Stomach (tissue), 9 donors: ENCODE results near the gene RNF213. TPM values are rescaled to one million over a fixed set of nuclear protein-coding genes. Genes with fewer than 3 reads are reported as not detected.
"Not testable (repeated sequence)": the region's sequence is repeated elsewhere in the genome, so short reads cannot be mapped to it uniquely, and the experiment has no call there.

Experiments used
- DNase-seq, 2 donors: peaks; one replicate each; pipeline versions ENCODE4 v3.0.0 to v3.0.0-alpha.2; 2013 to 2019
- H3K27ac ChIP-seq, 5 donors: fragments of 200-600 bp in 4 of 5; sonication (generic) in 4 of 5; one replicate each; pipeline ENCODE4 v1.5.1; 2013 to 2019; ENCODE audit warnings: mild to moderate bottlenecking in 1 of 5, moderate library complexity in 1 of 5
- H3K27me3 ChIP-seq, 3 donors: fragments of 200-600 bp; sonication (generic); one replicate each; pipeline ENCODE4 v1.5.1; 2017 to 2019; ENCODE audit warnings: mixed run types in 1 of 3
- H3K36me3 ChIP-seq, 4 donors: fragments of 200-600 bp; sonication (generic); 1 replicate in 3 of 4; 2 replicates in 1 of 4; pipeline ENCODE4 v1.5.1; 2016 to 2019
- H3K4me1 ChIP-seq, 4 donors: fragments of 200-600 bp; sonication (generic); one replicate each; pipeline ENCODE4 v1.5.1; 2016 to 2019
- H3K4me3 ChIP-seq, 4 donors: fragments of 200-600 bp; sonication (generic) in 3 of 4; one replicate each; pipeline ENCODE4 v1.5.1; 2016 to 2019; ENCODE audit warnings: mild to moderate bottlenecking in 1 of 4
- H3K9me3 ChIP-seq, 4 donors: fragments of 200-600 bp; sonication (generic); one replicate each; pipeline ENCODE4 v1.5.1; 2016 to 2019
- CTCF ChIP-seq, 7 experiments: fragments of 450-650 bp in 4 of 7; fragments of 200-600 bp in 3 of 7; sonication (generic) in 3 of 7; IDR thresholded peaks; one replicate each; pipeline ENCODE4 v1.5.1; 2016 to 2019; ENCODE audit warnings: antibody characterized with exemption in 7 of 7, control low read depth in 2 of 7, mild to moderate bottlenecking in 1 of 7
- EP300 ChIP-seq: sonication (generic); formaldehyde crosslinking; IDR thresholded peaks from one replicate; pipeline ENCODE4 v1.6.1; 2017; ENCODE audit warnings: antibody characterized with exemption
- POLR2A ChIP-seq, 4 donors: fragments of 450-650 bp; IDR thresholded peaks; one replicate each; pipeline ENCODE4 v1.6.1; 2016; ENCODE audit warnings: antibody characterized with exemption in 4 of 4, control low read depth in 2 of 4, mild to moderate bottlenecking in 1 of 4, moderate library complexity in 1 of 4
- POLR2AphosphoS5 ChIP-seq, 3 donors: sonication (generic); formaldehyde crosslinking; IDR thresholded peaks; one replicate each; pipeline ENCODE4 v1.6.1; 2016; ENCODE audit warnings: antibody characterized with exemption in 3 of 3
- WGBS, 5 donors: extraction: QIAGEN DNeasy Blood & Tissue Kit in 3 of 5; methylation state at CpG; one replicate each; pipeline versions ENCODE4 v1.1.5 to v1.1.7; 2013 to 2018; 5-methylcytosine and 5-hydroxymethylcytosine counted together
- intact Hi-C: fragments of 100-400 bp; cut with DNase I; formaldehyde crosslinking; loops from one replicate; pipeline ENCODE4 v1.15.1; 2023; ENCODE audit warnings: low total_unique reads
- polyA plus RNA-seq, 3 donors: library from polyadenylated mRNA; stranded (reverse); fragments of 200-250 nt; gene quantifications; one replicate each; pipeline ENCODE4 v1.2.3, GENCODE V29; 2013
- total RNA-seq, 5 donors: library from RNA; depleted of rRNA; stranded (reverse); fragments of >200 nt; gene quantifications; one replicate each; pipeline versions ENCODE4 v1.1.0 to v1.2.3, GENCODE V29; 2014 to 2016
- donor health status: healthy with polysubstance abuse.
- donor health status: Bipolar disorder and iron deficiency.
- donor health status: healthy.

The RNF213 gene
- total and polyA plus RNA-seq, 8 donors, result 12.3 to 358 (median 138) TPM

DNA sequence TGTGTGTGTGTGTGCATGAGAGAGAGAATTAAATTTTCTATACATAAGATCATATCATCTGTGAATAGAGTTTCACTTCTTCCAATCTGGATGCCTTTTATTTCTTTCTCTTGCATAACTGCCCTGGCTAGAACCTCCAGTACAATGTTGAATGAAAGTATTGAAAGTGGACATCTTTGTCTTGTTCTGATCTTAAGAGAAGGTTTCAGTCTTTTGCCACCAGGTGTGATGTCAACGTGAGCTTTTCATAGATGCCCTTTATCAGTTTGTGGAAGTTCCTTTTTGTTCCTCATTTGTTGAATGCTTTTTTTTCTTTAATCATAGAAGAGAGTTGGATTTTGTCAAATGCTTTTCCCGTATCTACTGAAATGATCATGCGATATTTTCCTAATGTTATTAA is 63.3 kb downstream of the RNF213 start:
- Histone ChIP-seq H3K4me1 (no peaks in the 10 kb centered on the region), H3K36me3 (peaks cover 32 to 100% (median 99%) of the 10 kb centered on the region in 4 donors), H3K27me3 (no peaks in the 10 kb centered on the region), H3K9me3 (no peaks in the 10 kb centered on the region), H3K27ac (no peak overlapping the region), H3K4me3 (no peak overlapping the region)
- no peak for DNase-seq
- intact Hi-C loops, result no loop called here
- 86 to 95% (median 89%) methylated on average over 3 of the region's 3 CpGs for WGBS, 5 donors
- no peak for TF ChIP-seq POLR2A (IDR thresholded peaks at IDR 0.05)
- no peak for TF ChIP-seq CTCF (IDR thresholded peaks at IDR 0.05)
- no peak for TF ChIP-seq POLR2AphosphoS5 (IDR thresholded peaks at IDR 0.05)
- TF ChIP-seq EP300, result no peak

DNA sequence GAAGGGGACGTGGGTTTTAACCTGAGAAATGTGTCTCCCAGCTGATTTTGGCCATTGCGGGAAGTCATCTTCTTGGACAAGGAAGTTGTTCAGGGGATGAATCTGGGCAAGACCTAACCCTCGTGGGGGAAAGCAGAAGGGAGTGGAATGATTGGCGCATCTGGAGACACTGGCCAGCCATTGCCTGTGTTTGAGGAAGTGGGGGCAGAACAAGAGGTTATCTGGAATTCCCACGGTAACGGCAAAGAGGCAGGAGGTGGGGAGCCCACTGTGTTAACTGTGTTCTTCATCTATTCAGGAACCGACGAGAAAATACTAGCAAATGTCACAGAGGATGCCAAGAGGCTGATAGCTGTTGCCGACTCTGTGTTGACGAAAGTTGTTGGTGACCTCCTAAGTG is 66.9 kb downstream of the RNF213 start:
- DNase-seq, result no peak
- TF ChIP-seq POLR2AphosphoS5 (IDR thresholded peaks at IDR 0.05) (no peak), CTCF (IDR thresholded peaks at IDR 0.05) (no peak), POLR2A (IDR thresholded peaks at IDR 0.05) (no peak), EP300 (no peak)
- WGBS, 5 donors, result 56 to 70% (median 61%) methylated on average over 10 of the region's 10 CpGs
- Histone ChIP-seq H3K9me3 (no peaks in the 10 kb centered on the region), H3K27ac (no peak overlapping the region), H3K36me3 (peaks cover 33 to 100% (median 99%) of the 10 kb centered on the region in 4 donors), H3K27me3 (no peaks in the 10 kb centered on the region), H3K4me3 (no peak overlapping the region), H3K4me1 (no peaks in the 10 kb centered on the region)
- intact Hi-C loops, result no loop called here

DNA sequence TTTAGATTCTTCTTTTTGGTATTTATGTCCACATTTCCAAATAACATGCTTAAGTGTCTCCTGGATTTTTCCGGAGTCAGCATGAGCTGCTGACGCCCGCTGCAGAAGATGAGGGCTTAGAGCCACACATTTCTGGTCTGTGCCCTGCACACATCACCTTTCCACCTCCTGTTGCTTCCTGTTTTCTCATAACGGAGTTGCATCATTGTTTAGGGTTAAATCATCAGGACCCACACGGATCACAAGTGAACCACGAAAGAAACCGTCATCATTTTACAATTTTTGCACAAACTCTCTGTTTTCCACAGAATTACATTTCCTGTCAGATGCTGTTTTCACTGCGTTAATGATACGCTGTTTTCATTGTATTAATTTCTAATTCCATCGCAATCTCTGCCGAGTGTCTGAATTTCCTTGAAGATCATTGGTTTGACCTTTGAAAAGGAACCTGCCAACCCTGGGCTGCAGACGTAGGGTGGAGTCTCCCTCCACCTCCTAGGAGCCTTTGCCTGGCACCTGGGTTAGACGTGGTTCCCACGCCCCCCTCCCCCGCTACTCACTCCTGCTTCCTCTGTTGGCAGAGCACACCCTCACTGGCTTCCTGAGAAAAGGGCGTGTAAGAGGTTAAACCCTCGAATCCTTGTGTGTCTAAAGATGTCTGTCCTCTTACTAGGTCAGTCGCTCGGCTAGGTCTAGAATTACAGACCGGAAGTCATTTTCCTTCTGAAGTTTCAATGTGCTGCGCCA is 68.2 kb downstream of the RNF213 start:
- H3K27me3 ChIP-seq, result no peaks in the 10 kb centered on the region
- no peak for DNase-seq
- no peak overlapping the region for H3K4me3 ChIP-seq
- intact Hi-C loops, result no loop called here
- no peak overlapping the region for H3K27ac ChIP-seq
- no peak for TF ChIP-seq POLR2AphosphoS5 (IDR thresholded peaks at IDR 0.05)
- no peak for TF ChIP-seq EP300
- TF ChIP-seq POLR2A (IDR thresholded peaks at IDR 0.05), result no peak
- no peak for TF ChIP-seq CTCF (IDR thresholded peaks at IDR 0.05)
- no peaks in the 10 kb centered on the region for H3K9me3 ChIP-seq
- H3K36me3 ChIP-seq, result peaks cover 46 to 100% (median 99%) of the 10 kb centered on the region in 4 donors
- 79 to 88% (median 83%) methylated on average over 21 of the region's 21 CpGs for WGBS, 5 donors
- no peaks in the 10 kb centered on the region for H3K4me1 ChIP-seq

GRCh38 chr17:80329421-80329820 is 68.8 kb downstream of the RNF213 start:
- WGBS, 5 donors, result 81 to 97% (median 96%) methylated on average over 6 of the region's 6 CpGs
- DNase-seq, H3K27ac ChIP-seq, H3K4me3 ChIP-seq, H3K27me3 ChIP-seq, H3K4me1 ChIP-seq, H3K9me3 ChIP-seq, intact Hi-C loops: not testable (repeated sequence)
- peaks cover 52 to 100% (median 100%) of the 10 kb centered on the region in 4 donors for H3K36me3 ChIP-seq

DNA sequence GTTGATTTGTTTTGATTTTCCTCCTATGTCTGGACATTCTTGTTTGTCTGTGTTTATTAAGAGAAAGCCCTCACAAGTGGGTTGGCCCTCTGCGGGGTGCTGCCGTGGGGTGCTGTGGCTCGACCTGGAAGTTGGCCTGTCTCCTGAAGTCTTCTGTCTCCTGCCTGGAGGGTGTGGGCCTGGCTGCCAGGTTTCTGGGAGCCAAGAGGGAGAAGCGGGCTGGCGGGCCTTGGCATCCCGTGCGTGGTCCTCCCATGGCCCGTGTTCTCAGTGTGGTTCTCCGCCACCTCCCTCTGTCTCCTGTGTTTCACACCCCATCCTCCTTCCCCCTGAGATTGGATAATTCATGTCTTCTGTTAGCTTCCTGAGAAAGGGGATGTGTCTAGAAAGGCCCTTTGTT is 69.6 kb downstream of the RNF213 start:
- no peaks in the 10 kb centered on the region for H3K4me1 ChIP-seq
- H3K4me3 ChIP-seq, result no peak overlapping the region
- TF ChIP-seq CTCF (IDR thresholded peaks at IDR 0.05) (no peak), POLR2A (IDR thresholded peaks at IDR 0.05) (no peak), POLR2AphosphoS5 (IDR thresholded peaks at IDR 0.05) (no peak), EP300 (no peak)
- H3K27ac ChIP-seq, result no peak overlapping the region
- peaks cover 60 to 100% (median 100%) of the 10 kb centered on the region in 4 donors for H3K36me3 ChIP-seq
- WGBS, 5 donors, result 91 to 95% (median 94%) methylated on average over 9 of the region's 9 CpGs
- DNase-seq, result no peak
- intact Hi-C loops, result no loop called here
- no peaks in the 10 kb centered on the region for H3K27me3 ChIP-seq
- H3K9me3 ChIP-seq, result no peaks in the 10 kb centered on the region

DNA sequence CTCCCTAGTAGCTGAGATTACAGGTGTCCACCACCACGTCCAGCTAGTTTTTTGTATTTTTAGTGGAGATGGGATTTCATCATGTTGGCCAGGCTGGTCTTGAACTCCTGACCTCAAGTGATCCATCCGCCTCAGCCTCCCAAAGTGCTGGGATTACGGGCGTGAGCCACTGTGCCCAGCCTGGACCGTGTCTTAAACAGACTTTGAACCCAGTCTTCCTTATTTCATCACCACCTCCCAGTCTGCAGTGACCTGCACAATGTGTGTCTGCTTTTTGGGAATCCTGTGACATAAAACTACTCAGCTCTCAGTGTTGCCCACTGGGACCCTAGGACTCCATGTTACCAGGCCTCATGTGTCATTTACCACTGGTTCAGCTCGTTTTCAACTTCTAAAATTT is 70.3 kb downstream of the RNF213 start:
- H3K36me3 ChIP-seq, result peaks cover 67 to 100% (median 100%) of the 10 kb centered on the region in 4 donors
- DNase-seq, H3K4me3 ChIP-seq, H3K27ac ChIP-seq, H3K4me1 ChIP-seq, H3K9me3 ChIP-seq, intact Hi-C loops, H3K27me3 ChIP-seq: not testable (repeated sequence)
- 88 to 95% (median 90%) methylated on average over 6 of the region's 6 CpGs for WGBS, 5 donors
